GM19395 (cell line): ENCODE data around the gene SLC35F1.

ENCODE experiments used
- ATAC-seq: cut with Tn5 transposase; IDR thresholded peaks from one replicate; pipeline ENCODE4 v1.9.1; 2021; ENCODE audit warnings: mild to moderate bottlenecking, moderate library complexity; ENCODE audit not compliant: unreplicated experiment

Gene SLC35F1

DNA sequence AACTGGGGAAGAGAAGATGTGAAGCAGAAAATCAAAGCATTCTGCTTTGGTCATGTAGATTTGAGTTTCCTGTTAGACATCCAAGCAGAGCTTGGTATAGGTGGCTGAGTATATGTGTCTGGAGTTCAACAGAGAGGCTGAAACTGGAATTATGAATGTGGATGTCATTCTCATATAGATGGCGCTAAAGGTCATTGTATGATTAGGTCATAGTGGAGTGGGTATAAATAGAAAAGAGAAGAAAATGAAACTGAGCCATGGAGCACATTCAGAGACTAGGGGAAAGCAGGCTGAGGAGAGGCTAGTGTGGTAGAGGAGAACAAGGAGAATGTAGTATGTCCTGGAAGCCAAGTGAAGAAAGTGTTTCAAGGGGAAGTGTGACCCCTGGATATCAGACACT, 345.4 kb downstream of the SLC35F1 start:
- peak; percentile 73 for ATAC-seq

DNA sequence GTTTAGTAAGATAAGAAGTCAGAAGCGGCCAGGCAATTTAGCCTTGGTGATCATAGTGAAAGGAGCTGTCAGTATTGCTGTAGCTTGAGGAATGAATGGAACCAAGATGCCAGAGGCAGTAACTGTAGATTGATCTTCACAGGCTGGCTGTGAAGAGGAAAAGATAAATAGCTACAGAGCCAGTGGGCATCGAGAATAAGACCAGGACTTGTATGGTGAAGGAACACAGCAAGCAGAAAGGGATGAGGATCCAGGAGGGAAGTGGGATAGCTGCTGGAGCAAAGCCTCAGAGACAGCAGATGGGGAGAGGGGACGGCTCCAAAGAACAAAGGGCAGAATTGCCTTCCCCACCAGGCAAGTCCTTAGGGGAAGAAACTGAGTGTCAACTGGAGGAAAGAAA, 346.7 kb downstream of the SLC35F1 start:
- no peak for ATAC-seq

DNA sequence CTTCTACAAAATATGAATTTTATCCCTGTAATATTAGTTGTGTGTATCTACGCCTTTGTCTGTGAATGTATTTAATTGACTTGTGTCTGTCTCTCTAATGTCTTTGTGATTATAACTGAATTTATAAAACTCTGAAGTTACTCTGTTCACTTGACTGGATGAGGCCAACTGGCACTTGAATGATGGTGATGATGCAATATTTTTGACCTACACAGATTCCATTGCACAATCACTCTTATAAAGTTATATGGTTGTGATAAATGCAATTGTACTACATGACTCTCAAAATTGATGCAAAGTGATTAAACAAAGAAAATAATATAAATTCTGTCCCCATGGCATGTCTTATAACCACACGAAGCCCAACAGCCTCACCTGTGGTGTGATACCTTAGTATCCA, 353.8 kb downstream of the SLC35F1 start:
- no peak for ATAC-seq

DNA sequence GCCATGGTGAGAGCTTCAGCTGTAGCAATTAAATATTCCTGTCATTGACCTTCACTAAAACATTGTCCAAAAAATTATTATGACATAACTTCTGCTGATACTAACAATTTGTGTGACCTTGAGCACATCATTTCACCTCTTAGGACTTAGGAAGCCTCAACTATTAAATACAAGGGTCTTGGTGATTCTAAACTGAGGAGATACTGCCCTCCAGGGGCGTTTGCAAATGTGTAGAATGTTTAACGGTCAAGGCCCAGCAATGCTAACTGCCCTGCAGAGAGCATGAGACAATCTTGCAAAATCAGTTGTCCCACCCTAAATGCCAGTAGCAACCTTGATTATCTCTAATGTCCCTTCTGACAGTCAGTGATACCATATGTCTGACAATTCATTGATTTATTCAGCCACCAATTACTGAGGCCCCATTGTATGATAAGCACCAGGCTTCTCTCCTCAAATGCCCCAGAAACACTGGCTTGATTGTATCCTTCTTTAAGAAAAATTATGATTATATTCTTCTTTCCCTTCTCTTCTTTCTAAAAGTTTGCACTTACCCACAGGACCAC, 356.9 kb downstream of the SLC35F1 start:
- peak; percentile 67 for ATAC-seq

DNA sequence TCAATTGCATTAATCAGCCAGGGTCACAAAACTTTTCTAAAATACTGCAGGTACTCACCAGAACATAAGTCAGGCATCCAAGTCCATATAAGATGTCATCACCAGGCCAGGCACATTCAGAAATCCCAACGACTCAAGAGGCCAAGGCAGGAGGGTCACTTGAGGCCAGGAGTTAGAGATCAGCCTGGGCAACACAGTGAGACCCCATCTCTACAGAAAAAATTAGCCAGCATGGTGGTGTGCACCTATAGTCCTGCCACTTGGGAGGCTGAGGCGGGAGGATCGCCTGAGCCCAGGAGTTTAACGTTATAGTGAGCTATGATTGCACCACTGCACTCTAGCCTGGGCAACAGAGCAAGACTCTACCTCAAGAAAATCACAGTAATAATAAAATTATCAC, 362.6 kb downstream of the SLC35F1 start:
- no peak for ATAC-seq

DNA sequence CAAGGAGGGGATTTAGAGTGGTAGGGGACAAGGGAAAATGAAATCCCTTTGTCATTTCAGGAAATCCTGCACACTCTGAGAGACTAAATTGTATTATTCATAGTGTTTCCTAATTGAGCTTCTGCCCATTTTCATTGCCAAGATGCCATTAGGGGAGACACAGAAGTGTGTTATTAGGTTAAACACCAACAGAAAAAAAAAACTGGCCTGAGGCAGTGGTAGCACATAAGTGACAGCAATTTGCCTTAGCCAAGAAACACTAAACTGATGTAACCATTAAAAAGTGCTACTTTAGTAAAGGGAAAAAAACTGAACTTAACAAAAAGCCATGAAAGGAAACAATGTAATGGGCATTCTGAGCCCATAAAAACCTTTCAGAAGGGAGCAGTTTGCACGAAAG, 370.6 kb downstream of the SLC35F1 start:
- ATAC-seq = no peak

DNA sequence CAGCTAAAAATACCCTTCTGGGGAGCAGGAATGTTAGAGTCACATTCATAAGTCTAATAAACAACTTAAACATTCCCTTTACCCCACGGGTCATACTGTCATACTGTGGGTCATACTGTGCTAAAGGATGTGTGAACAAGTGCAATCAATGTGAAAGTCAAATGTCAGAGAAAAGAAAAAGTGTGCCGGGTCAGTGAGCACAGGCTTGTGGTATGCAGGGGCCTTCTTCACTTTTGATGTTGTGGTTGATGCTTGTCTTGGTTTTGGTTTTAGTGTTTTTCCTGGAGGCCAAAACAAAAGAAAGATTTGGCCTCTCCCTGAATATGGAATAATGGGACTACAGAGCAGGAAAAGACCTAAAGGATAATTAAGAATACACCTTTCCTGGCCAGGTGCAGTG, 373.1 kb downstream of the SLC35F1 start:
- ATAC-seq = peak; percentile 99

DNA sequence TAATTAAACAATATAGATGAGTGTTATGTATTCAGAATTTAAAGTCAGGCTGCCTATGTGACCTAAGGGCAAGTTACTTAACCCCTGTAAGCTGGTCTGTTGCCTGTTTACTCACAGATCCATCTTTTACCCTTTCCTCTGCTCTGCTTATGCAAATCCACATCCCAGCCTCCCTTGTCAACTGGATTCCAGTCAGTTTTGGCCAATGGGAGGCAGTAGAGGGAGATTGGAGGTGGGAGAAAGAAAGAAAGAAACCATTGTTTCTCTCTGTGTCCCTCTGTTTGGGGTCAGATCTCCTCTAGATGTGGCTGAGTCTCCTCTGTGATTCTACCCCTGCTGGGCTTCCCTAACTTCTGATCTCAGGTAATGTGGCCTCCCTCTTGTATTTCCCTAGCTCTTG, 374.2 kb downstream of the SLC35F1 start:
- no peak for ATAC-seq

DNA sequence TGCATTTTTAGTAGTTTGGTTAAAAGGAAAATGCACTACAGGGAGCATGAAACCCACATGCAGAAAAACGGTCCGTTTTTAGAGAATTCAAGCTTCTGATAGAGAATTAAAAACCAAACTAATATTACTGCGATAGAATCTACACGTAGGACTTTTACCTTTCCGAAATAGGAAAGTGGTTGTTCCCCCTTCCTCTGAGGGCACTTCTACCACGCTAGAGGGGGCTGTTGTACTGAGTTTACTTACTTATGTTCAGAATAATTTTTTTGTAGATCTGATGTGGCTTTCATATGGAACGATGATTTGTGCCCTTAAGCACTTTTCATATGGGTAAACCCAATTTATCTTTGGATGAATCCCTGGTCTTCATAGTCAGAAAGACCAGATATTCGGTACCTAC, 376.7 kb downstream of the SLC35F1 start:
- ATAC-seq = no peak

DNA sequence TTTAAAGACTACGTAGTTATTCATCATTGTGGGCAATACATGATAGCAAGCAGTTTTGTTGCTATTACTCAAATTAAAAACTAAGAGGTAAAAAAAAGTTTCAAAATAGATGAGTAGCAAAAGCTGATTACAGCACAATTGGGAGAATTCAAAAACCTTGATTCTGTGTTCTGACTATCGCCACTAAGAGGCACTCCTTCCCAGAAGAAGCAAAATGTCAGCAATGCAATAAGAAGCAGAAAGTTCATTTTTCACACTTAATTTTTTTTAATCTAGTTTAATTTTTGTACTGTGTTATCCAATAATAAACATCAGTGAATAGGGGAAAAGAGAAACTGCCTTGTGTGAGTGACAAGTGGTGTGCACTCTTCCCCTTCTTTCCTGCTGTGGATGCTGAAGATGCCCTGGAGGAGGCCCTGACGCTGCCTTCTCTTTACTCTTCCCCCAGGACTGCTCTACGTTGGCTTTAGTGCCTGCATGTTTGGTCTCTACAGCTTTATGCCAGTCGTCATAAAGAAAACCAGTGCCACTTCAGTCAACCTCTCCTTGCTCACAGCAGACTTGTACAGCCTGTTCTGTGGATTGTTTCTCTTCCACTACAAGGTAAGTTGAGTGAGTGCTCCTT, 377.8 kb downstream of the SLC35F1 start:
- no peak for ATAC-seq

DNA sequence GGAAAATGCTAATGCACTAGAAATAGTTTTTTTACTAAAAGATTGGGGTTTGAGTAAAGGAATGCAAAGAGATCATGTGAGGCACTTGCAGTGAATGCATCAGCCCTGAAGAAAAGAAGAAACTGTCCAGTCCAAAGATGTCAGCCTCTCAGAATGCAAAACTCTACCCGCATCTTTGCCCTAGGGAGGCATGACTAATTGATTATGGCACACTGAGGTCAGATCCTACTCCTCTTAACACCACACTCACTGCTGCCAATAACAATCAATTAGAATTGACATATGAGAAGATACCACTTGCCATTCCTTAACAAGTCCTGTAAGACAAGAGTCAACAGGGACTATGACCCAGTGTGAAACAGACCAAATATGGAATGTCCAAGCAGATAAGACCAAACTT, 378.7 kb downstream of the SLC35F1 start:
- no peak for ATAC-seq

DNA sequence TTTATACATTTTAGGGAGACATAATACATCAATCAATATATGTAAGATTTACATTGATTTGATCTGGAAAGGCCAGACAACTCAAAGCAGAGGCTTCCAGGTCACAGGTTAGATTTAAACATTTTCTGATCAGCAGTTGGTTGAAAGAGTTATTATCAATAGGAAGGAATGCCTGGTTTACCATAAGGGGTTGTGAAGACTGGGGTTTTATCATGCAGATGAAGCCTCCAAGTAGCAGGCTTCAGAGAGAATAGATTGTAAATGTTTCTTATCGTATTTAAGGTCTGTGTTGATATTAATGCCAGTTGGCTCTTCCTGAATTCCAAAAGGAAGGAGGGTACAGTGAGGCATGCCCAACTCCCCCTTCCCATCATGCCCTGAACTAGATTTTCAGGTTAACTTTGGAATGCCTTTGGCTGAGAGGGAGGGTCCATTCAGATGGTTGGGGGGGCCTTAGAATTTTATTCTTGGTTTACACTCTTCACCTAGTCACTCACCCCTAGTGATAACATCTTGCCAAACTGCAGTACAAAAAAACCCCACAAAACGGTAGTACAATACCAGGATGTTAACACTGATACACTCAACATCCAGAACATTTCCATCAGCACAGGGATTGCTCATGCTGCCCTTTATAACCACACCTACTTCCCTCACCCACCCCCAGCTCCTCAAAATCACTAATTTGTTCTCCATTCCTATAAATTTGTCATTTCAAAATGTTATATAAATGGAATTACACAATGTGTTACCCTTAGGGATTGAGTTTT, 381.5 kb downstream of the SLC35F1 start:
- no peak for ATAC-seq

DNA sequence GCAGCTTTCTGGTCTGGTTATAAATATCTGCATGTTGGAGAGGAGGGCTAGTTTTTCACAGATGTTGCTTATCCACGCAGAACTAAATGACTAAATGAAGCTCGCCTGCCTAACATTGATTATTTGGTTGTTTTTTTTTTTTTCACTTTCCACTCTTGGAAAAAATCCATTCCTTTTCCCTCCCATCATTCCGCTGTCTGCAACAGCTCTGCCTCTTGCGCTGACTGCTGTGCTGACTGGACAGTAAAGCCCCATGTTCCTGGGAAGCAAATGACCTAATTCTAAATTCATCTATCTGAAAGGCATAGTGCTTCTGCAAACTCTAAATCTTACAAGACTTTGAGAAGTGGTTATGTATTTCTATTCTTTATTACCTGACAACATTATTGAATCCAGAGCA, 385.5 kb downstream of the SLC35F1 start:
- no peak for ATAC-seq

DNA sequence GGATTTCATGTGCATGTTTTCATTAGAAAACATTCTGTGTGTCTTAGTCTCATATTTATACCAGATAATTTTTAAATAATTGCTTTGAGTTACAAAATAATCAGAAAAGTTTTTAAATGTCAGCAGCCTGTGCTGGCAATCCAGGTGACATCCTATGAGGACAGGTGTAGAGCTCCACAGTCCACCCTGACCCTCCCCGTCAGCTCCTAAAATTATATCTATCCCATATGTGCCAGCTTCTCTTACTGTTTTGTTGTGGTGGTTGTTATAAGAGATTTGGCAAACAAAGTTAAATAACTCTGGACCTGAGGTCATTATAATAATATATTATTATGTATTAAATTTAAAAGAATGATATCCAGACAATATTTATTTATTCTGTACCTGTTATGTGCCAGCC, 387.8 kb downstream of the SLC35F1 start:
- ATAC-seq = no peak

DNA sequence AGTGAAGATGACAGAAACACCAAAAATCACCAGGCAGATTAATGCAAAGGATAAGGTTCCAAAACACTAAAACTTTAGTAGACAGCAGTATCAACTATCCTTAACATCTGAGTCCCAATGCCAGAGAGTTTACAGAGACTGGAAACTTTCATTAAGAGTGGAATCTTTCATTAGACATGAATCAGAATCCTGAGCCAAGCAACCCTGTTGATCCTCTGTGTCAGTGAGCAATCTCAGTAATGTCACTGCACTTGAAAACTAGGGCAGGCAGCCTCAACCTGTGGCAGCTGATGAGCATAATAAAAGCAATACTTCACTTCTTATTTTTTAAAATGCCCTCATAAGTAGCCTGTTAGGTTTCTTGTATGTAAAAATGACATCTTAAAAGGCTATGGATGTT, 388.3 kb downstream of the SLC35F1 start:
- ATAC-seq = no peak

DNA sequence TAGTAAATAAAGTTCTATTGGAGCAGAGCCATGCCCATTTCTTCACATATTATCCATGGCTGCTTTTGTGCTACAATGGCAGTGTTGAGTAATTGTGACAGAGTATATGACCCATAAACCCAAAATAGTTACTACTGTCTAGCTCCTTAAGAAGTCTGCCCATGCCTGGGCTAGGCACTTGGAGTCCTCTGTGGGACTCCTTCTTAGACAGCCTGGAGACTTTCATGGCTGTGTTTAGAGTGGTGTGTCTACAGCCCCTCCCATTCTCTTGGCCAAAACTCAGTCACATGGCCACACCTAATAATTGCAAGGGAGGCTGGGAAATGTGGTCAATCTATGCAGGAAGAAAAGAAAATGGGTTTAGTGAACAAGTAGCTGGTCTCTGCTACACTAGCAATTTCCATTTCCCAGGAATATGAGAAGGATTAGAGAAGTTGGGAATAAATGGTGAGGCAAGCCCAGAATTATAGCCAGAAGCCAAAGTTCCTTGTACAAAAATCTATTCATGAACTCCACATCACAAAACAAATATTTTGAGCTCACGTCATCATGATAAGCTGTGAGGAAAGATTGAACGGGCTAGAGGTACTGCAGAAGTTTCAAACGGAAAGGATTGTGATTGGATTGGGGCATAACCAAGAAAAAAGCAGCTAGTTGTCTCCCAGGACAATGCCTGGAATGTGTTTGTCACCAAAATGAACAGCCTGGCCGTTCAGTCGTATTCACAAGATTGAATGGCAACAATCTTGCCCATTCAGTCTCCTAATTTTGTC, 389.3 kb downstream of the SLC35F1 start:
- ATAC-seq = no peak

DNA sequence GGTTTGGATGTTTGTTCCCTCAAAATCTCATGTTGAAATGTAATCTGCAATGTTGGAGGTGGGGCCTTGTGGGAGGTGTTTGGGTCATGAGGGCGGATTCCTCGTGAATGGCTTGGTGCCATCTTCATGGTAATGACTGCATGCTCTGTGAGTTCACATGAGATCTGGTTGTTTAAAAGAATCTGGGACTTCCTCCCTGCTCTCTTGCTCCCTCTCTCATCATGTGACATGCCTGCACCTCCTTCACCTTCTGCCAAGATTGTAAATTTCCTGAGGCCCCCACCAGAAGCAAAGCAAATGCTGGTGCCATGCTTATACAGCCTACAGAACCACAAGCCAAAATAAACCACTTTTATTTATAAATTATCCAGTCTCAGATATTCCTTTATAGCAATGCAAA, 390.8 kb downstream of the SLC35F1 start:
- no peak for ATAC-seq

DNA sequence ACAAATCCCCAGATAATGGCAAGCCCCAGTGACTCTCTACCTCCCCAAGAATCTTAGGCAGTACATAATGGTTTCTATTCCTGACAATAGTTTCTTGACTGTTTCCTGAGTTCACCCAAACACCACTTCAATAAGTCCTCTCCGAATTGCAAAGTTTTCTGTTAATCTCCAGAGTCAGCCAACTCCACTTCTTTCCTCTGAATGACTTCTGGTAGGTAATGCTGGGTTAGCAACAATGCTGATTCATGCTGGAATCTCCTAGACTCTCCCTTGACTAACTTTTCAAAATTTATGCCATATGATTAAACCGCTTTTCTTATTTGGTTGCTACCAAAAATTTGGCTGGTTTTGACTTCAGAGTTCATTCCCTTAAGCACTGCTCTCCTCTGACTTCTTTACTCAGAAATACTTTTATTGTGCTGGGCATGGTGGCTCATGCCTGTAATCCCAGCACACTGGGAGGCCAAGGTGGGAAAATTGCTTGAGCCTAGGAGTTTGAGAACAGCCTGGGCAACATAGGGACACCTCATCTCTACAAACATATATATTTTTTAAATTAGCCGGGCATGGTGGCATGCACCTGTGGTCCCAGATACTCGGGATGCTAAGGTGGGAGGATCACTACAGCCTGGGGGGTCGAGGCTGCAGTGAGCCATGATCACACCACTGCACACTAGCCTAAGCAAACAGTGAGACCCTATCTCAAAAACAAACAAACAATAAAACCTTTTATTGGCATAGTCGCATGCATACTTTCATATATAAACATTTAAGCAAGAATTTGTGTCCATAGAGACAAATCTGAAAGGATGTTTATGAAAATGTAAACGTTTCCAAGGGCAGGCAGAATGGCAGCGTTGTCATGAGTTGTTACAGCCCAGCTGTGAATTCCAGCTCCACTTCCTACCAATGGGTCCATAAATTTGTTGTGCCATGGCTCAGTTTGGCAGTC, 391.7 kb downstream of the SLC35F1 start:
- ATAC-seq = no peak

DNA sequence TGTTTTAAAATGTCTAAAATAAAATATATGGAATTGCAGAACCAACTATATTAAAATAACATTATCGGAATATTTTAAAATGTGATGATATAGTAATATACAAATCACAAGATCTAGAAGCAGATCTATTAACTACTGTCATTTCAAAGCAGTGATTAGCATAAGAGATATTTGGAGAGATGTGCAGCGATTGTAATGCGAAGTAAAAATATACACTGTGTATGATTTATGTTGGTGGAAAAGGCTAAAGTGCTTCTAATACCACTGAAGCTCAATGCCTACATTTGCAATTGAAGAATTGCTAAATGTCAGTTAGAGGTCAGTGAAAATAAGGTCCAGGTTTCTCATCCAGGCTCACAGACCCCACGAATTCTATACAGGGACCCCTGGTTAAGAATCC, 392.4 kb downstream of the SLC35F1 start:
- no peak for ATAC-seq

DNA sequence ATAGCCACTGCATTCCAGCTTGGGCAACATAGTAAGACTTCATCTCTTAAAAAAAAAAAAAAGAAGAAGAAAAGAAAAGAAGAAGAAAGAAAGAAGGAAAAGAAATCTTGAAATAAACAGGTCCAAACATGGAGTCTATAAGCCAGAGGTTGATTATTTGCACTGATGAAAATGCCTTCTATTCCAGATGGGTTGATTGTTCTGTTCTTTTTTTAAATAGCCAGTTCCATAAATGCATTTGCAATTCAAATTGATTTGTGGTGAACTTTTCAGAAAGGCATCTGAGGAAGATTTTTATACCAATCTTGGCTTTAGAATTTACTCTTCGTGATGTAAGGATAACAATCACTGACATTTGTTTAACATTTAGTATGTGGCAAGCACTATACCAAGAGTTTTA, 397.3 kb downstream of the SLC35F1 start:
- no peak for ATAC-seq

DNA sequence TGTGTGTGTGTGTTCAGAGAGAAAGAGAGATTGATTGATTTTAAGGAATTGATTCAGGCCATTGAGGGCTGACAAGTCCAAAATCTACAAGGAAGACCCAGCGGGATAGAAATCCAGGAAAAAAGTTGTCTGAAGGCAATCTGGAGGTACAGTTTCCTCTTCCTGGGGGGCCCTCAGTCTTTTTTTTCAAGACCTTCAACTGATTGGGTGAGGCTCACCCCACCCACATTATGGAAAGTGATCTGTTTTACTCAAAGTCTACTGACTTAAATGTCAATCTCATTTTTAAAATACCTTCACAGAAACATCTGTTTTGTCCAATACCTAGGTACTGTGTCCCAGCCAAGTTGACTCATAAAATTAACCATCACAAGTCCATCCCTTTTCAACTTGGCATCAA, 398.0 kb downstream of the SLC35F1 start:
- no peak for ATAC-seq
